ENCODE measurements around the gene STAT5A. TPM values are rescaled to one million over a fixed set of nuclear protein-coding genes. Genes with fewer than 3 reads are reported as not detected.
"Not testable (repeated sequence)": the region's sequence is repeated elsewhere in the genome, so short reads cannot be mapped to it uniquely, and the experiment has no call there.

Gene STAT5A
- total RNA-seq, 2 experiments from 2014 or later = 116 to 121 TPM

DNA sequence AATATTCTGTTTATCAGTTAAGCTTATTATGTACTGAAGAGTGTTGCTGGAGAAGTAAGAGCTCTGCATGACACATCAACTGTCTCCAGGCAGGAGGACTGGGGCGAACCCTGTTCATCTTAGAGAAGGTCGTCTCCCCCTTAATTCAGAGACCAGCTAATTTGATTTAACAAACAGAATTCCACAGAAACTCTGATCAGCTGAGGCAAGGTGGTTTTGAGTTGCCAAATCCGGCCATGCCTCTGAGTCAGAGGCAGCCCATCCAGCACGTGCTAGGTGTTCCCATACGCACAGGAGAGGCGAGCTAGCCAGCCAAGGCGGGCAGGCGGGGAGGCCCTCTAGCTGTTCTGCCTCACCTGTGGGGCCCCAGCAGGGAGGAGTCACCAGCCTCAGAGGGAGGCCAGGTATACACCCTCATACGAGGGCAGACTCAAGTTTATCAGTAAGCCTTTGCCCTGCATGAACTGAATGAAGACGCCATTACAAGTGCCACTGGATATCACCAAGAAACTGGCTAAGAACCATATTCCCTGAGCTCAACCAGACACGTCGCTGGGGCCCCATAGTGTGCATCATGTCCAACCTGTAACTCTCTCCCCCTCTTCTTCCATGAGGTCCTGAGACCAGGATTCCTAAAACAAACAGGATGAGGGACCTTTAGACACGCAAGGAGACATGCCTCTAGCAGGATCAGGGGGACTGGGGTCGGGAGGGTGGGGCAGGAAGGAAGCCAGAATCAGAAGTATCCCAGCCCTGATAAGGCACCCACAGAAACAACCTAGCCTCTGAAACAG lies 25.7 kb downstream of the STAT5A start:
- Mint-ChIP-seq H3K27me3 (no peaks in the 10 kb centered on the region), H3K36me3 (peaks cover 61% of the 10 kb centered on the region), H3K27ac (peak overlapping the region; percentile 67), H3K4me1 (peaks cover 79% of the 10 kb centered on the region), H3K4me3 (no peak overlapping the region), H3K9me3 (no peaks in the 10 kb centered on the region)
- DNase-seq = peak; percentile 48

DNA sequence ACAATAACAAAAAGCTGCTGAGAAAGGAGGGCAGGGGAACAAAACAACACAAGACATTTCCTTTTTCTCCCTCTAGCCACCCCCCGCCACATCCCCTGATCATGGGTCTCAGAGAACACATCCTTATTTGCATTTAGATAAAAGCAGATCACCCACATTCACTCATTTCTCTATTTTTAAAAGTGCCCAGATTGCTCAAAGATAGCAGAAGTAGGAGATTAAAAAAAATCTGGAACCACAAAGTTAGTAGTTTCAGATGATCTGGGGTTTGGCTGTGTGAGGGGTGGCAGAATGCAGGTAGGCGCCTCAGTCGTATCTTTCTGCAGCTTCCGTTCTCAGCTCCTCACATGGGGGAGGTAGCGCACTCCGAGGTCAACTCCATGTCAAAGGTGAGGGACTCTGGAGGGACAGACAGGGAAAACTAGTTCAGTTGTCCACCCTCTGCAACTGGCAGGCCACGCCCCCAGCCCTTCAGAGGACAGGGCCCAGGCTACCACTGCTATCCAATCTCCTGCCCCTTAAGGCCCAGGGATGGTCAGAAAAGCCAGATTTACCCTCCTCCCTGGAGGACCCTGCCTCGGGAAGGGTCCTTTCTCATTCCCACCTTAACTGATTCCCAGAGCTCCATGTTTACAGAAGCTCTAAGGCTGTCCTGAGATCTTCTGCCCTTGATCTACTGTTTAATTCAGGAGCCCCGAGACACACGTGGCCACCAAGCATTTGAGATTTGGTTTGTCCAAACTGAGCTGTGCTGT lies 27.3 kb downstream of the STAT5A start:
- peaks cover 64% of the 10 kb centered on the region for H3K36me3 Mint-ChIP-seq
- no peaks in the 10 kb centered on the region for H3K27me3 Mint-ChIP-seq
- no peaks in the 10 kb centered on the region for H3K9me3 Mint-ChIP-seq
- no peak for DNase-seq
- peak overlapping the region; percentile 77 for H3K27ac Mint-ChIP-seq
- H3K4me1 Mint-ChIP-seq = peaks cover 77% of the 10 kb centered on the region
- no peak overlapping the region for H3K4me3 Mint-ChIP-seq

DNA sequence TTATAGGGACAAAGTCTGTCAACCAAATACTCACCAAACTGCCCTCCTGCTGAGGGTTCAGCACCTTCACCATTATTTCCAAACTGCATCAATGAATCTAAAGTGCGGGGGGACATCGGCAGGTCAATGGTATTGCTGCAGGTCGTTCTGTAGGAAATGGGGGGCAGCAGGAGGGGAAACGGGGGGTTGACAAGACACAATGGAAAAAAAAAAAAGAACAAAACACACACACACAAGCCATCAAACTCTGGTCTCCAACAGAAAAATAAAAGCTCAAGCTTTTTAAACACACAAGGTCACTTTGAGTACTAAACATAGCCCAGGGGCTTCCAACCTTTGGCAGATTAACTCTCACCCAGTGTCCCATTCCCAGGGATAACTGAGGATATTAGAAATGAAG lies 28.5 kb downstream of the STAT5A start:
- Mint-ChIP-seq H3K36me3 (peaks cover 64% of the 10 kb centered on the region), H3K4me3 (no peak overlapping the region), H3K27ac (peak overlapping the region; percentile 13), H3K4me1 (peaks cover 74% of the 10 kb centered on the region), H3K27me3 (no peaks in the 10 kb centered on the region), H3K9me3 (no peaks in the 10 kb centered on the region)
- no peak for DNase-seq

DNA sequence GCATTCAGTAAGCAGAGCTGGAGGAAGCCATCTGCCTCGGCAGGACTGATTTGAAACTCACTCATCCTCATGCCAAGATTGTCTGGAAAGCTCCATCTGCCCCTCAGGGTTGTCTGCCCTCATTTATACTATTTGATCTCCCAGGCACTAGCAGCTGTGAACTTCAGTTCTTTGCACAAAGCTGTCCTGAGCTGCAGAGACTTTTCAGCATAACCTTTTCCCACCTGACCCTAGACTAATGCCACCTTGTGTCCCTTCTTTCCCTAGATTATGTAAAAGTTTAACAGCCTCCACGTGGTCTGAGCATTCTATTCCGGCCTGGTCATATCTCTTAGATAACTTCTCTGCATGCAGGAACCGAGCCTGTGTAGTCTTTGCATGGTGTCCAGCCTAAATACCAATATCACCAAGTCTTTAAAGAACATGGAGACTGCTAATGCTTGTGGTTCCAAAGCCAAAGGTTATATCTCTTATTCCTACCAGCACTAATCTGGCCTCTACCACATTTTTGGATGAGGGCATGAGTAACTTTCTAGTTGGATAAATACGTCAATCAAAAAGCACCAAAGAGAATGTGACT lies 29.1 kb downstream of the STAT5A start:
- Mint-ChIP-seq H3K4me1 (peaks cover 73% of the 10 kb centered on the region), H3K4me3 (no peak overlapping the region), H3K9me3 (no peaks in the 10 kb centered on the region), H3K27me3 (no peaks in the 10 kb centered on the region), H3K36me3 (peaks cover 66% of the 10 kb centered on the region), H3K27ac (no peak overlapping the region)
- DNase-seq = no peak

DNA sequence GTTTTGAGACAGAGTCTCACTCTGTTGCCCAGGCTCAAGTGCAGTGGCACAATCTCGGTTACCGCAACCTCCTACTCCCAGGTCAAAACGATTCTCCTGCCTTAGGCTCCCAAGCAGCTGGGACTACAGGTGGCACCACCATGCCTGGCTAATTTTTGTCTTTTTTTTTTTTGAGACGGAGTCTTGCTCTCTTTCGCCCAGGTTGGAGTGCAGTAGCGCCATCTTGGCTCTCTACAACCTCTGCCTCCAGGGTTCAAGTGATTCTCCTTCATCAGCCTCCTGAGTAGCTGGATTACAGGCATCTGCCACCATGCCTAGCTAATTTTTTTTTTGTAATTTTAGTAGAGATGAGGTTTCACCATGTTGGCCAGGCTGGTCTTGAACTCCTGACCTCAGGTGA lies 29.7 kb downstream of the STAT5A start:
- DNase-seq, H3K27ac Mint-ChIP-seq, H3K9me3 Mint-ChIP-seq, H3K27me3 Mint-ChIP-seq, H3K4me3 Mint-ChIP-seq: not testable (repeated sequence)
- Mint-ChIP-seq H3K4me1 (peaks cover 75% of the 10 kb centered on the region), H3K36me3 (peaks cover 71% of the 10 kb centered on the region)

DNA sequence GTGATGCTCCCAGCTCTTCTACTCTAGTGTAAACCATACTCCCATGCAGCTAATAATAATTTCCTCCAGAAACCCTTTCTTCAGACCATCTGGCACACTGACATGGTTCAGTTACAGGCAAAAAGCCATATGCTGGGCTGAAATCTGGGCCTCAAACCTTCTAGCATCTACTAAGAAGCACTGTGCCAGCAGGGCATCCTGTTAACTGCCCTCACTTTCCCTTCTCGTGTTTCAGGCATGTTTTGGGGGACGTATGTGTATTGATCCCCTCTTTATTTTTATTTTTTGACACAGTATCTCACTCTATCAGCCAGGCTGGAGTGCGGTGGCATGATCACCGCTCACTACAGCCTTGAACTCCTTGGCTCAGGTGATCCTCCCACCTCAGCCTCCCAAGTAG lies 33.3 kb downstream of the STAT5A start:
- Mint-ChIP-seq H3K27me3 (no peaks in the 10 kb centered on the region), H3K4me3 (no peak overlapping the region), H3K4me1 (peaks cover 52% of the 10 kb centered on the region), H3K9me3 (no peaks in the 10 kb centered on the region), H3K27ac (peak overlapping the region; percentile 34), H3K36me3 (peaks cover 66% of the 10 kb centered on the region)
- DNase-seq = no peak

DNA sequence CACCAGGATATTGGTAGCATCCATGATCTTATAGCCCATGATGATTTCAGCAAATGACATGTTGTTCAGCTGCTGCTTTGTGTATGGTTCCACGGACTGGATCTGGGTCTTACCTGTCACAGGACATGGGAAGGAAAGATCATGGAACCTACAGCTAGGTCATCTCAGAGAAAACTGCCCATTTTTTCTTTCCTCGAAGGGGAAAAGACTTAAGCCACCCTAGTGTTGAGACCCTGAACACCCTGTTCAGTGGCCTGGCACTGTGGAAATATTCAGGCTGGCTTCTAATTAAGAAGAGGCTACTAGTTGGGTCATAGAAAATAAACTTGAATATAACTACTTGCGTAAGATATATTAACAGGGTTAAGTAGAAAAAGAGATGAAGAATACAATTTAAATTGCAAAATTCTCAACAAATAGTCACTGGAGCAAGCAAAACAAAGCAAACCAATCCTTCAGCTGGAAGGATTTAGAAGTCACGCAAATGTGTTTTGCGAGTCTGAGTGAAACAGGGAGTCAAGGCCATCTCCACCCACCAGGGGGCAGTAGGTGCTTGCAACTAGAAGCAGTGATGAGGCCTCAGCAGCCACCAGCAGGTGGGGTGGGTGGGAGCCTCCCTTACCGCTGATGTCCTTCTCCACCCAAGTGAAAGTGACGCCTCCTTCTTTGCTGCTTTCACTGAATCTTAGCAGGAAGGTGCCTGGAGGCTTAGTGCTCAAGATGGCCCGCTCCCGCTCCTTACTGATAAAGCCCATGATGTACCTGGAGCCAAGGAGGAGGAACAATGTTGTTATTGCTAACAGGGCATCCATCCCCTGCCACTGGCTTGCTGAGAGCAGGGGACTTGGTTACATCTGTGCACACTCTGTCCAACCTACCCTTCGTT lies 34.3 kb downstream of the STAT5A start:
- H3K27ac Mint-ChIP-seq = peak overlapping the region; percentile 68
- no peaks in the 10 kb centered on the region for H3K27me3 Mint-ChIP-seq
- H3K9me3 Mint-ChIP-seq = no peaks in the 10 kb centered on the region
- peak; percentile 89 for DNase-seq
- H3K36me3 Mint-ChIP-seq = peaks cover 61% of the 10 kb centered on the region
- H3K4me3 Mint-ChIP-seq = no peak overlapping the region
- peaks cover 42% of the 10 kb centered on the region for H3K4me1 Mint-ChIP-seq

DNA sequence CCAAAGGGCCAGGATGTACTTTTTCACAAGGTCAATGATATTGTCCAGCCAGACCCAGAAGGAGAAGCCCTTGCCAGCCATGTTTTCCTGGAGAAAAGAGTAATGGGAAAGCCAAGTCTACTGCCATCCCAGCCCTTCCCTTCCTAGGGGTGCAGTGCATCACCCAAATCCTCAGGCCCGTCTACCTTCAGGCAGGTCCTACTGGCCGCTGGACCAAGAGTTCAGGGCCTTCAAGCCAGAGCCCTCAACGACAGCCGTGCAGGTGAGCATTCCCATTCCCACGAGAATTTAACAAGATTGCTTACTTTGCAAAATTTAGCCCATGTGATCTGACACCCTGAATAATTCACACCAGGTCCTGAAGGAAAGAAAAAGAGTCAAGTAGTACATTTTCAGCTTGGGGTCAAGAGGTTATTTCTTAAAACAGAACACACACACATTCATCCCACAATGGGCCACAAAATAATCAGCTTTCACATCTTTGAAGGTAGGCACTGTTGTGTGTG lies 35.0 kb downstream of the STAT5A start:
- H3K9me3 Mint-ChIP-seq = no peaks in the 10 kb centered on the region
- peak overlapping the region; percentile 68 for H3K27ac Mint-ChIP-seq
- peaks cover 58% of the 10 kb centered on the region for H3K36me3 Mint-ChIP-seq
- no peak overlapping the region for H3K4me3 Mint-ChIP-seq
- peaks cover 41% of the 10 kb centered on the region for H3K4me1 Mint-ChIP-seq
- no peak for DNase-seq
- no peaks in the 10 kb centered on the region for H3K27me3 Mint-ChIP-seq

DNA sequence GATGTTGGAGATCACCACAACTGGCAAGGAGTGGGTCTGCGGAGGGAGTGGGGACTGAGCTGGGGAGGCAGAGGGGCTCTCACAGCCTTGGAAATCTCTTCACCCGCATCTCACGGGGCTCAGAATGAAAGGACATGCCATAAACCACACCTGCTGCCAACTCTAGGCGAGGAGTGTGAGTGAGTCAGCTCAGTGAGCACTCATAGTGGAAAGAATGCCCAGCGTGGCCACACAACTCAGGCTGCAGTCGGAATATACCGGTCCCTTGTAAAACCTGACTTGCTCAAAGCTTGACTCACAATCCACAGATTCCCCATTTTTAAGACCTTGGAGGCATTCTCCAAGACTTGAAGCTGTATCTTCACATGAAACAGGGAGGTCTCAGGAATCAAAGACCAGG lies 36.7 kb downstream of the STAT5A start:
- no peaks in the 10 kb centered on the region for H3K27me3 Mint-ChIP-seq
- H3K36me3 Mint-ChIP-seq = peaks cover 54% of the 10 kb centered on the region
- DNase-seq = no peak
- H3K4me3 Mint-ChIP-seq = no peak overlapping the region
- peaks cover 31% of the 10 kb centered on the region for H3K4me1 Mint-ChIP-seq
- H3K9me3 Mint-ChIP-seq = no peaks in the 10 kb centered on the region
- peak overlapping the region; percentile 29 for H3K27ac Mint-ChIP-seq

DNA sequence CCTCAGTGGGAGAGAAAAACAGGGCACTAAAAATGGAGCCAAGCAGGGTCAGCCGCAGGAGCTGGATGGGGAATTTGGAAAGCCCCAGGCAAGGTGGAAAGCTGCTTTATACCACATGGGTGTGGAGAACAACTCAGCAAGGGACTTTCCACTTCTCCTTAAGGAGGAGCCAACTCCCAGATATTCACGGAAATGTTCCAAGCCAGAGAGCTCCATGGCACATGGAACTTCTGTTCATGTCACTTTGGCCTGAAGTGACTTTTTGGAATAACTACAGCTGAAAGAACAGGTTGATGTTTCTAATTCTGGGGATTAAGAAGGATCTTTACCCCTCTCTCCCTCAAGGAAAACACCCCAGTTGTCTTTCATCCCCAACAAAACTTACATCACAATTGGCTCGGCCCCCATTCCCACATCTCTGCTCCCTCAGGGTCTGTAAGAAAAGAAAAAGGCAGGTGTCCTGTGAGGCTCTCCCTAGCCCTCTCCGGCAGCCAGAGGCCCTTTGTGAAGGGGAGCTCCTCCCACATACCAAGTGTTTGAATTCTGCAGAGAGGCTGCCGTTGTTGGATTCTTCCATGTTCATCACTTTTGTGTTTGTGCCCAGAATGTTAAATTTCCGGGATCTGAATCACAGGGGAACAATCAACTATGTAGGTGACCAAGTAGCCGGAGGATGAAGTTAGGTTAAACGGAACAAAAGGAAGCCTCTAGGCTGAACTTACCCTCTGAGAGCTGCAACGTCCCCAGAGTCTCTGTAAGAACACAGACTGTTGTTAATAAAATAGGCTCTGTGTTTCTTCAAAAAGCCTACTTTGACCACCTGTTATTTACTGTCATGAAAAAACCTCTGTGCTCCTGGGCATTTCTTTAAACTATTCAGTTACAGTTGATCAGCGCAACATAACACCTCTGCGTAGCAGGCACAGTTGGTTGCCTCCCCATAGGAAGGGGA lies 41.0 kb downstream of the STAT5A start:
- Mint-ChIP-seq H3K9me3 (no peaks in the 10 kb centered on the region), H3K27ac (no peak overlapping the region), H3K27me3 (no peaks in the 10 kb centered on the region), H3K36me3 (peaks cover 49% of the 10 kb centered on the region), H3K4me3 (no peak overlapping the region), H3K4me1 (peaks cover 18% of the 10 kb centered on the region)
- no peak for DNase-seq

DNA sequence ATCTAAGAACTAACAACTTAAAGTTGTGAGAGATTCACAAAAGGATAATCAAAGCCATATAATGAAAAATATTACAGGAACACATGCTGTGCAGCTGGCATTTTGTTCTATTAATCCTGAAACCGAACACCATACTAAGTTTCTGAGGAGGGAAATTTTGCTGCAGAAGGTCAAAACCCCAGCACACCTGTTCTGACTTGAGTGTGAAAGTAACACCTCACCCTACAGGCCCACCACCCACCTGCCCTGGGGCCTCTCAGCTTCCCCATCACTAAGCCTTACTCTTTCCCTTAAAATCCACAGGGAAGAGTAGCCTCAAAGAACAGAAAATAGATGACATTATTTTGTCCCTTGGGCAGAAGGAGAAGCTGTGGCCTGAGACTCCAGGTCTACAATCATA lies 44.8 kb downstream of the STAT5A start:
- Mint-ChIP-seq H3K4me1 (peaks cover 41% of the 10 kb centered on the region), H3K9me3 (no peaks in the 10 kb centered on the region), H3K27me3 (no peaks in the 10 kb centered on the region), H3K27ac (peak overlapping the region; percentile 85), H3K36me3 (peaks cover 67% of the 10 kb centered on the region), H3K4me3 (peak overlapping the region; percentile 25)
- peak; percentile 52 for DNase-seq

DNA sequence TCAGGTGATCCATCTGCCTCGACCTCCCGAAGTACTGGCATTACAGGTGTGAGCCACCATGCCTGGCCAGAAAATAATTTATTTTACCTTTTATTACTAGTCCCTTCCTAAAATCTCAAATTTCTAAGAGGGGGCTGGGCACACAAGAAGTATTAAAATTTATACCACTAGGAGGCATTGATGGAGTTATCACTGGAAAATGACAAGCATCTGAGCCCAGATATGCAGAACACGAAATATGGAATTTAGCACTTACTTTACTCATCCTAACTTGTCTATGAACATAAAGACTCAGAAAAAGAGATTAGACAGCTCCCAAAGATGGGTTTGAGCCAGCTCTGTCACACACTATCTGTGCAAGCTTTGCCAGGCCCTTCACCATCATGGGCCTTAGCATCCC lies 46.4 kb downstream of the STAT5A start:
- H3K4me3 Mint-ChIP-seq = no peak overlapping the region
- peaks cover 52% of the 10 kb centered on the region for H3K4me1 Mint-ChIP-seq
- DNase-seq = no peak
- H3K9me3 Mint-ChIP-seq = no peaks in the 10 kb centered on the region
- peaks cover 68% of the 10 kb centered on the region for H3K36me3 Mint-ChIP-seq
- H3K27me3 Mint-ChIP-seq = no peaks in the 10 kb centered on the region
- H3K27ac Mint-ChIP-seq = peak overlapping the region; percentile 71

DNA sequence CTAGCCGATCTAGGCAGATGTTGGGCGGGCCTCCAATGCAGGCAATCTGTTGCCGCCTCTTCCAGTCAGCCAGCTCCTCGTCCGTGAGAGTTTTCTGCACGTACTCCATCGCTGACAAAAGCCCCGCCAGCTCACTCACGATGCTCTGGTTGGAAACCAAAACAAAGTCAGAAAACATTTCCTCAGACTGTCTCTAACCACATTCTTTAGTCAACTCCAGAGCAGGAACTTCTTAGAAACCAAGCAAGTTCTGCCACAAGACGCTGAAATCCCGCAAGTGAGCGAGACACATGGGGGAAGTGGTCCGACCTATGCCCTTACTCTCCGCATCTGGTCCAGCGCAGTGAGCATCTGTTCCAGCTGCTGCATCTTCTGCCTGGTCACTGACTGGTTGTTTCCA lies 49.1 kb downstream of the STAT5A start:
- H3K4me3 Mint-ChIP-seq = peak overlapping the region; percentile 48
- H3K27ac Mint-ChIP-seq = peak overlapping the region; percentile 89
- peaks cover 73% of the 10 kb centered on the region for H3K36me3 Mint-ChIP-seq
- no peaks in the 10 kb centered on the region for H3K9me3 Mint-ChIP-seq
- peak; percentile 81 for DNase-seq
- no peaks in the 10 kb centered on the region for H3K27me3 Mint-ChIP-seq
- peaks cover 70% of the 10 kb centered on the region for H3K4me1 Mint-ChIP-seq
